T-helper 17 cell (primary cell): ENCODE measurements around the gene NDST3. TPM values are rescaled to one million over a fixed set of nuclear protein-coding genes. Genes with fewer than 3 reads are reported as not detected.

ENCODE experiments used
- ATAC-seq: fragments of 150-1000 bp; cut with Tn5 transposase; 2 replicates; pipeline ENCODE4 v1.10.0; 2021; ENCODE audit warnings: mild to moderate bottlenecking, moderate library complexity
- DNase-seq, 3 donors: peaks; one replicate each; pipeline versions ENCODE4 v3.0.0 to v3.0.0-alpha.2; 2020 to 2021
- H3K9me3 ChIP-seq: one replicate; pipeline ENCODE4 v1.7.0; 2013; ENCODE audit warnings: low read length, mild to moderate bottlenecking; ENCODE audit not compliant: control insufficient read depth, poor library complexity, severe bottlenecking
- H3K27ac Mint-ChIP-seq: one replicate; pipeline ENCODE4 v1.8.0; 2022; ENCODE audit warnings: mild to moderate bottlenecking, moderate library complexity, mixed read lengths
- H3K27me3 Mint-ChIP-seq: one replicate; pipeline ENCODE4 v1.8.0; 2022; ENCODE audit warnings: mixed read lengths
- H3K36me3 Mint-ChIP-seq: one replicate; pipeline ENCODE4 v1.8.0; 2022; ENCODE audit warnings: low read depth, mixed read lengths
- H3K4me1 Mint-ChIP-seq: one replicate; pipeline ENCODE4 v1.8.0; 2022; ENCODE audit warnings: mild to moderate bottlenecking, mixed read lengths
- H3K4me3 Mint-ChIP-seq: one replicate; pipeline ENCODE4 v1.8.0; 2022; ENCODE audit warnings: mild to moderate bottlenecking, moderate library complexity, mixed read lengths
- total RNA-seq, 4 donors: library from RNA in 2 of 4; stranded (reverse) in 2 of 4; gene quantifications; one replicate each; pipeline ENCODE4 v1.2.3 and lab custom pipeline; 2022 to 2026

NDST3 gene
- total RNA-seq, 2 donors from 2014 or later = not detected

DNA sequence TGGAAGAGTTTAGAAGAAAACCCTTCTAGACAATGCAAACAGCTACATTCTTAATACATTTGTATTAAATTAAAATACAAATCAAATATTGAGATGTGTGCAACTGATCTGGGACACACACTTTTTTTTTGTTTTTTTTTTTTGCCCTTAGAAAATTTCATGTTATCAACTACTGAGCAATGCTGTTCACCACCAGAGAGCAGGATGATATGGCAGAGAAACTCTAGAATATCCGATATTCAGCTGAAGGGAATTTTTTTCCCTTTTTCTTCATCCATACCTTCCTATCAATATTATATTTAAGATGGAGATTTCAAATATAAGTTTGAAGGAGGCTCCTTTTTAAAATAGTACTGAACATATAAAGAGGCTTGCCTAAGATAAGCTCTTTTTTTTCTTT, 1.0 kb downstream of the NDST3 start:
- no peak for ATAC-seq
- no peak for DNase-seq
- H3K27me3 Mint-ChIP-seq = peaks cover 37% of the 10 kb centered on the region
- H3K4me3 Mint-ChIP-seq = no peak overlapping the region
- no peaks in the 10 kb centered on the region for H3K9me3 ChIP-seq
- H3K36me3 Mint-ChIP-seq = peaks cover 5% of the 10 kb centered on the region
- peaks cover 3% of the 10 kb centered on the region for H3K4me1 Mint-ChIP-seq
- no peak overlapping the region for H3K27ac Mint-ChIP-seq

DNA sequence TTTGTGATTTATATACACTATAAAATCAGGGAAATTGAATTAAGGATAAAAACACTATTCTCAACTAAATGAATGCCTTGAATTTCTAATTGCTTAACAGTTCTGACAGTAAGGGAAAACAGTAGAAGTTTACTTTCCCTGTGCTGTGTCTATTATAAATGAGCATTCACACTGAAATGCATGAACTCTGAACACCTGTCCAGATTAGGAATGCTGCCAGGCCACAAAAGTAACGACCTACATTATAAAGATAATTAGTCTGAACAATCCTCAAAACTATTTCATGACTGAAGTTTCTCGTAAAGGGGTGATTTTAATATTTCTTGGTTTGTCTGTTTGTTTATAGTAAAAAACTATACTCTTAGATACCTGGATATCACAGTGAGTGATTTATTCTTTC, 2.0 kb downstream of the NDST3 start:
- H3K9me3 ChIP-seq = no peaks in the 10 kb centered on the region
- H3K36me3 Mint-ChIP-seq = peaks cover 5% of the 10 kb centered on the region
- ATAC-seq (no peak), DNase-seq (no peak)
- peaks cover 33% of the 10 kb centered on the region for H3K27me3 Mint-ChIP-seq
- no peak overlapping the region for H3K4me3 Mint-ChIP-seq
- no peak overlapping the region for H3K27ac Mint-ChIP-seq
- peaks cover 3% of the 10 kb centered on the region for H3K4me1 Mint-ChIP-seq

DNA sequence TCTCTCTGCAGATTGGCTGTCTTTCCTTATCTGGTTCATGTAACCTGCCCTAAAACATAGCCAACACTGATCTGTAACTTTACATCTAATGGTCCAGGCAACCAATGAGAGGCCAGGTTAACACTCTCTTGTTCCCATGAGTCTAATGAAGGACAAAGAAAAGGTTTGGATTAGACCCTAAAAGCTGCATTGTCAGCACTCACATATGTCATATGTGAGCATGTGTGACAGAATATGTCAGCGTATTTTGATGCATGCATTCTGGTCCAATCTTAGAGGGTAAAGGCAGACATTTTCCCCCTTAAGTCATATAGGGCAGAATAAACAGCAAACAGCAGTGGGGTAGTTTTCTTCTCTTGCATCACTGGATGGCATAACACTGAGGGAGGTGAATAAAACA, 3.7 kb downstream of the NDST3 start:
- Mint-ChIP-seq H3K36me3 (peaks cover 4% of the 10 kb centered on the region), H3K27me3 (peaks cover 17% of the 10 kb centered on the region), H3K4me3 (no peak overlapping the region), H3K4me1 (peaks cover 3% of the 10 kb centered on the region), H3K27ac (no peak overlapping the region)
- no peaks in the 10 kb centered on the region for H3K9me3 ChIP-seq
- DNase-seq (no peak), ATAC-seq (no peak)

DNA sequence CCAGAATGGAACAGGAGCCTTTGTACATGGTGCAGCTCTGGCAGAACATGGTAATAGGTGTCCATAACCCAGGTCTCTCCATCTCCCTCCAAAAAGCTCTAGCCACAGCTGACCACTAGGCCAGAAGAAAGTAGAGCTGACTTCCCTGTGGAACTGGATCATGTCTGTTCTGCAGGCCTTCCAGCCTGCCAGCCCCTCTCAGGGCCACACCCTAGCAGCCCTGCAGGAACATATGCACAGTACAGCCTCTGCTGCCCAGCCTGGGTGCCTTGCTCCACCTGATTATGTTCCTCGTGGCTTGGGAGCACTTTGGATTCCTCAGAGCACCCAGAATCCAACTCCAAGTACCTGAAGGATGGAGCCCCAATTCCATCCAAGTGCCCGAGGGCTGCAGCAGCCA, 12.0 kb downstream of the NDST3 start:
- Mint-ChIP-seq H3K27me3 (no peaks in the 10 kb centered on the region), H3K4me3 (no peak overlapping the region), H3K27ac (no peak overlapping the region), H3K4me1 (no peaks in the 10 kb centered on the region), H3K36me3 (no peaks in the 10 kb centered on the region)
- H3K9me3 ChIP-seq = no peaks in the 10 kb centered on the region
- ATAC-seq = no peak
- no peak for DNase-seq

DNA sequence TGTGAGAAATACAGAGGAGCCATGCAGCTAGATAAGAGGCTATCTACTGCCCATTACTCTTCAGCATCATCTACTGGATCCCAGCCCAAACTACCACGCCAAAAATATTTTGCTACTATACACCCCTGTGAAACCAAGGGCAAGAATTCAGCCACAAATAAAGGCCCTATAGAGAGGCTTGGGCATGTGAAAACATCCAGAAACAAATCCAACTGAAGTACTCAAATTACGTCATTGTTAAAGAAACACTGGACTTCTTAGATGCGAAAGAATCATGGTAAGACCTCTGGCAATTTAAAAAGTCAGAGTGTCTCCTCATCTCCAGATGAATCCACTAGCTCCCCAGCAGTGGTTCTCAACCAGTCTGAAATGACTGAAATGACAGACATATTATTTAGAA, 12.8 kb downstream of the NDST3 start:
- Mint-ChIP-seq H3K27me3 (no peaks in the 10 kb centered on the region), H3K4me1 (no peaks in the 10 kb centered on the region), H3K27ac (no peak overlapping the region), H3K4me3 (no peak overlapping the region), H3K36me3 (no peaks in the 10 kb centered on the region)
- DNase-seq = no peak
- no peaks in the 10 kb centered on the region for H3K9me3 ChIP-seq
- ATAC-seq = no peak

DNA sequence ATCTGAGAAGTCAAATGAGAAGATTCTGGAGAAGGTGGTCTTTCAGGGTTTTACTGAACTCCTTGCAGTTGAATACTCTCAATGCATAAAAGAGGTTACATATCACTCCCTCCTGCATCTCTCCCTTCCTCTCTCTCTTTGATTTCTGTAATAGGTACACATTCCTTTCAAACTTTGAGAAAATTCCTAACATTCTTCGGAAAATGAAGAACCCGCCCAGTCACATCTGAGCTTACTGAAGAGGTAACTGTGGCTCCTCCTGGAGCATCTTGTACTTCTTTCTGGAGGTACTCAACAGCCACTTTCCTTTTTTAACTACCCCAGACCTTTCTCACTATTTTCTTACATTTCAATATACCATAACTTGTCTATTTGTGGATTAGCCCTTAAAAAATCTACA, 24.7 kb downstream of the NDST3 start:
- no peaks in the 10 kb centered on the region for H3K27me3 Mint-ChIP-seq
- no peak overlapping the region for H3K27ac Mint-ChIP-seq
- H3K9me3 ChIP-seq = no peaks in the 10 kb centered on the region
- no peaks in the 10 kb centered on the region for H3K4me1 Mint-ChIP-seq
- ATAC-seq (no peak), DNase-seq (no peak)
- no peak overlapping the region for H3K4me3 Mint-ChIP-seq
- no peaks in the 10 kb centered on the region for H3K36me3 Mint-ChIP-seq

DNA sequence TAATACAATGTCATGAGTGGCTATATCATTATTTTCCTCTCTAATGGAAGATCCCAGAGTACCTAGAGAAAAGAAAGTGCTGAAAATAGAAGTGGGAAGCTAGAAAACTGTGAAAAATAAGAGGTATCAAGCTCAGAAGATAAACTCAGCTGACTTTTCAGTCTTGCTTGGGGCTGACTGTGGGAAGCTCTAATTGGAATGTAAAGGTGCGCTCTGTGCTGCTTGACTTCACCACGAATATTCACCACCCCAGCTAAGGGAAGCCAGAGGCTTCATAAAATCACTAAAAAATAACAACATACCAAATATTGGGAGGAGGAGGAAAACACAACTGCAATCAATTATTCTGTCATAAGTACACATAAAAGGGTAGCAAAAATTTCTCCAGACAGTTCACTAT, 25.1 kb downstream of the NDST3 start:
- no peaks in the 10 kb centered on the region for H3K4me1 Mint-ChIP-seq
- H3K9me3 ChIP-seq = no peaks in the 10 kb centered on the region
- H3K27ac Mint-ChIP-seq = no peak overlapping the region
- no peak overlapping the region for H3K4me3 Mint-ChIP-seq
- DNase-seq (no peak), ATAC-seq (no peak)
- H3K36me3 Mint-ChIP-seq = no peaks in the 10 kb centered on the region
- no peaks in the 10 kb centered on the region for H3K27me3 Mint-ChIP-seq

DNA sequence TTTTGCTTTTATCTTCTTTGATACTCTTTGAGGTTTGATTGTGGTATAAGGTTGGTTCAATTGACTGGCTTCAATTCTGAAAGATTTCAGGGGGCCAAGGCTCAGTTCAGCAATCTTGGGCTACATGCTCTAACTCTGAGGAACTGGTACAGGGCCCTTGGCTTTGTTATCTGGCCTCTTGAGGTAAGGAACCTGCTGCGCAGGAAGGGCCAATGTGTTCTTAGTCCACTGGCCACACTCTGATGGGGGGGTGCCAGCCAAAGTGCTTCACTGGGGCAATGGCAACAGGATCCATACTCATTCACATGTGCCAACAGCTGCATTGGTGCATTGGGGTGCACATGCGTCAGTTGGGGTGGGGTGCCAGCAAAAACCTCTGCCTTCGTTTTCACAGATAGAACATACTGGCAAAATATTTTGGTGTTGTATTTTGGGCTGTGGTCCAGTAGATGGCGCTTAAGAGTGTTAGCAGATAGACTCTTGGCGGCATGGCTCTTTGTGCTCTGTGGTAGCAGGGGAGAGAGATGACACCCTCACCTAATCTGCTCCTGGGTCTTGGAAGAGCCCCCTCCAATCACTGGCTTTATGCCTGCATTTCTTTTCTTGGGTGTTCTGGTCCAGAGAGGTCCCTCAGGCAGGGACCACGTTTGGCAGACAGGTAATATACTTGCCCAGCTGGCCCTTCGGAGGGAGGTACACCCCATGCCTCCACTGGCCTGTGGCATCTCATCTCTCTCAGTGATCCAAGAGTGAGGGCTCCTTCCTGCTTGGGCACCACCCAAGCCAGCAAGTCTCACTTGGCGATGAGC, 42.9 kb downstream of the NDST3 start:
- H3K9me3 ChIP-seq = no peaks in the 10 kb centered on the region
- no peaks in the 10 kb centered on the region for H3K36me3 Mint-ChIP-seq
- H3K4me3 Mint-ChIP-seq = no peak overlapping the region
- peaks cover 13% of the 10 kb centered on the region for H3K27me3 Mint-ChIP-seq
- no peak overlapping the region for H3K27ac Mint-ChIP-seq
- no peak for DNase-seq
- no peaks in the 10 kb centered on the region for H3K4me1 Mint-ChIP-seq
- no peak for ATAC-seq

DNA sequence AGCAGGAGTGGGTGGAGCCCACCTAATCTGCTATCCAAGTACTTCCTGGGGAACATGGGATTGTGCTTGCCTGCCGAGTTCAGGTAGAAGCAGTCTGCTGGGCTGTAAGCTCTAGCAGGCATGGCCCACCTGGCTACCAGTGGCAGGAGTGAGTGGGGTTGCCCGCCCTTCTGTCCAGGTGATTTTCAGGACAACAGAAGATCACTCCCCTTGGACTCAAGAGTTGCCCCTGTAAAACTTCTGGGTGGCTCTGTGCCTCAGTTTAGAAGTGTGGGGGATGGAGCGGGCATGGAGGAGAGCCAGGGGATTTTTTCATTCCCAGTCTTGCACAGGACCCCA, 43.5 kb downstream of the NDST3 start:
- H3K9me3 ChIP-seq = no peaks in the 10 kb centered on the region
- Mint-ChIP-seq H3K27me3 (peaks cover 13% of the 10 kb centered on the region), H3K36me3 (no peaks in the 10 kb centered on the region), H3K27ac (no peak overlapping the region), H3K4me1 (no peaks in the 10 kb centered on the region), H3K4me3 (no peak overlapping the region)
- ATAC-seq (no peak), DNase-seq (no peak)

DNA sequence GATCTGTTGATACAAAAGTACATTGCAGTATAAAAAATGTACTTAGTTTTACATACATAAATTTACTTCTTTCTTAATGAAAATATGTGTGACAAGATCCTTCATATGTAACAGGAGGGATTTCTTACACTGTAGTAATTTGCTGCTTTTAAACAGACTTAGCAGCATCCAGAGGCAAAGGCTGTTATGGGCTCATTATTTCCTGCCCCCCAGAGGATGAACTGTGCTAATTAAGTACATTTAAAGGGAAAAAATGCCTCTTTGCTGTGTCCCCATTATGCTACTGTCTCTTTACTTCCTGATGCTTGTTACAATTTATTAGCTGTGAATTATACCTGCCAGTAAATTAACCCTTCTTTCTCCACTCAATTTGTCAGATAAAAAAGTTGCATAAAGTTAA, 47.1 kb downstream of the NDST3 start:
- Mint-ChIP-seq H3K36me3 (no peaks in the 10 kb centered on the region), H3K27ac (no peak overlapping the region), H3K4me3 (no peak overlapping the region), H3K4me1 (no peaks in the 10 kb centered on the region), H3K27me3 (peaks cover 13% of the 10 kb centered on the region)
- DNase-seq = no peak
- ATAC-seq = no peak
- no peaks in the 10 kb centered on the region for H3K9me3 ChIP-seq

DNA sequence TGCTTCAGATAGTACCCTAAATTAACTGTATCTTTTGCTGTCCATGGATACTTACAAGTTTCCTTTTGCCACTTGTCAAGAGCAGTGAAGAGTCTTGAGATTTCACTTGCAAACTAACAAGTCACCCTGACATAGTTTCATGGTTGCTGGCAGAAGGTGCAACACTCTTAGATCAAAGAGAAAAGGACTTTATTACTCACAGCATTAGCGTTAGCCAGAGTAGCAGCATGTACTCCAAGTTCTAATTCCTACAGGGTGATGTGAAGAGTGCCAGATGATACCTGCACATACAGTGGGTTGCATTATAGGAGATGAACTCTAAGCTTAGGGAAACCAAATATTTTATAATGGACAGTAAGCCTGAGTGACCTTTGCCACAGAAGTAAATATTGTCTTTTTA, 47.9 kb downstream of the NDST3 start:
- H3K9me3 ChIP-seq = no peaks in the 10 kb centered on the region
- Mint-ChIP-seq H3K27me3 (peaks cover 13% of the 10 kb centered on the region), H3K4me3 (no peak overlapping the region), H3K4me1 (no peaks in the 10 kb centered on the region), H3K36me3 (no peaks in the 10 kb centered on the region), H3K27ac (no peak overlapping the region)
- ATAC-seq = no peak
- DNase-seq = no peak

DNA sequence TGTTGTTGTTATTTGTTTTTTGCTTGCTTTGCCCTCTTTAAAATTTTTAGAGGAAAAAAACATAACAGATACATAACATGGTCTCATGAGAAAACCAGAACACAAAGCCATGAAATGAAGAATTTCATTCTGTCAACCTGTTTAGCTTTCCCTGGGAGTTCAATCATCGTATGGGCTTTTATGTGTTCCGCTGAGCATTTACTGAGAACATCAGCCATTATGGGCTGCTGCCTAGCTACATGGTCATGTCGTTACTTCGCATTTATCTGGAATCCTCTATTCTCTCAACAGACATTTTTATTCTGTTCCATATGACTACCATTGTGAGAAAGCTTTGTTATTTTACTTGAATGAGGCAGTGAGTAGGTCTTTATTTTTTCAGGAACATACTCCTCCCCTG, 51.4 kb downstream of the NDST3 start:
- DNase-seq (no peak), ATAC-seq (no peak)
- H3K27me3 Mint-ChIP-seq = no peaks in the 10 kb centered on the region
- H3K27ac Mint-ChIP-seq = no peak overlapping the region
- H3K4me3 Mint-ChIP-seq = no peak overlapping the region
- no peaks in the 10 kb centered on the region for H3K36me3 Mint-ChIP-seq
- no peaks in the 10 kb centered on the region for H3K9me3 ChIP-seq
- no peaks in the 10 kb centered on the region for H3K4me1 Mint-ChIP-seq

DNA sequence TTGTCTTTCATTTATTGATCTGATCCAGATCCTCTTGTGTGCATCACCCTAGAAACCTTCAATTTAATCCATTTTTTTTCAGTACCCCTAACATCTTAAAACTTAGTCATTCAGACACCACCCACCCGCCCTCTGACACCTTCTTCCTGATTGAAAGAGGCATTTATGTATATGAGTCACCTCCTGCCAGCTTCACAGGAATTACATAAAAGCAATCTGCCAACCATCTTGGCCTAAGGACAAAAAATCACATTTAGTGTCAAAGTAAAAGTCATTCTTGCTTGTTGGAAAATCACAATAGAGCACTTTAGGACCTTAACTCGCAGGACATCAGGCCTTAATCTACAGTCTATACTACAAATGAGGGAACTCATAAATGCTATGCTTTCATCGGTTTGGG, 52.1 kb downstream of the NDST3 start:
- Mint-ChIP-seq H3K27ac (no peak overlapping the region), H3K36me3 (no peaks in the 10 kb centered on the region), H3K4me1 (no peaks in the 10 kb centered on the region), H3K27me3 (no peaks in the 10 kb centered on the region), H3K4me3 (no peak overlapping the region)
- no peaks in the 10 kb centered on the region for H3K9me3 ChIP-seq
- ATAC-seq = no peak
- no peak for DNase-seq

DNA sequence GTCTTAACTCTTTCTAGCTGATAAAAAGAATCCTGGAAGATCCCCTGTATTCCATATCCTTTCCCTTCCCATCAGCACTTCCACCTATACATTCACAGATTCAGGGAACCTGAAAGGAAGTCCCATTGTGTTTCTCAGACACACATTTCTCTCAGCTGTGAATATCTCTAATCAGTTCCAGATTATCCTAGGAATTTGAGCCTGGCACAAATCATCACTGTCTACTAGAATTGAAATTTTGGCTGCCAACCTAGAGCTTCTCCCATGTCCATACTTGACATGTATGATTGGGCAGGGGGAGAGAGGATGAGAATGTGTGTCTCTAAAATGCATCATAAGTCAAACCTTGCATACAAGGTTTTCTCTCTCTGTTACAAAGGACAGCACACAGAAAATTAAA, 53.1 kb downstream of the NDST3 start:
- no peak for ATAC-seq
- H3K27me3 Mint-ChIP-seq = no peaks in the 10 kb centered on the region
- H3K4me3 Mint-ChIP-seq = no peak overlapping the region
- H3K9me3 ChIP-seq = no peaks in the 10 kb centered on the region
- no peaks in the 10 kb centered on the region for H3K4me1 Mint-ChIP-seq
- no peak overlapping the region for H3K27ac Mint-ChIP-seq
- no peaks in the 10 kb centered on the region for H3K36me3 Mint-ChIP-seq
- DNase-seq = no peak
